Tibial artery (tissue), 4 donors: ENCODE data around the gene FAM169A.
"Not testable (repeated sequence)": the region's sequence is repeated elsewhere in the genome, so short reads cannot be mapped to it uniquely, and the experiment has no call there.

Experiments used
- DNase-seq, 2 donors: peaks; one replicate each; pipeline ENCODE4 v3.0.0-alpha.2; 2019
- H3K27ac ChIP-seq, 2 donors: fragments of 200-600 bp; sonication (generic) in 1 of 2; 1 replicate in 1 of 2; 2 replicates in 1 of 2; pipeline ENCODE4 v1.5.1; 2018 to 2019; ENCODE audit warnings: mild to moderate bottlenecking in 1 of 2
- H3K27me3 ChIP-seq, 2 donors: fragments of 200-600 bp; sonication (generic) in 1 of 2; one replicate each; pipeline versions ENCODE4 v1.5.1 to v1.6.0; 2016 to 2019
- H3K36me3 ChIP-seq, 3 donors: fragments of 200-600 bp; sonication (generic) in 2 of 3; one replicate each; pipeline ENCODE4 v1.5.1; 2016 to 2019; ENCODE audit warnings: mild to moderate bottlenecking in 2 of 3
- H3K4me1 ChIP-seq, 4 donors: fragments of 200-600 bp; sonication (generic) in 2 of 4; 1 replicate in 3 of 4; 2 replicates in 1 of 4; pipeline ENCODE4 v1.5.1; 2016 to 2019
- H3K4me3 ChIP-seq, 2 donors: fragments of 200-600 bp; sonication (generic) in 1 of 2; 1 replicate in 1 of 2; 2 replicates in 1 of 2; pipeline ENCODE4 v1.5.1; 2018 to 2019; ENCODE audit warnings: mild to moderate bottlenecking in 2 of 2
- H3K9me3 ChIP-seq, 3 donors: fragments of 200-600 bp; sonication (generic) in 1 of 3; one replicate each; pipeline ENCODE4 v1.5.1; 2016 to 2019
- CTCF ChIP-seq, 2 experiments: fragments of 200-600 bp in 1 of 2; fragments of 450-650 bp in 1 of 2; IDR thresholded peaks; one replicate each; pipeline ENCODE4 v1.5.1; 2017 to 2019; ENCODE audit warnings: antibody characterized with exemption in 2 of 2, mild to moderate bottlenecking in 1 of 2, moderate library complexity in 1 of 2
- intact Hi-C: fragments of 100-400 bp; cut with DNase I; formaldehyde crosslinking; loops from one replicate; pipeline ENCODE4 v1.15.0; 2023; ENCODE audit warnings: low total_unique reads

The FAM169A gene

GRCh38 chr5:74801197-74801596 lies 65.0 kb downstream of the FAM169A start:
- Histone ChIP-seq H3K27ac (no peak overlapping the region), H3K4me3 (no peak overlapping the region), H3K36me3 (no peaks in the 10 kb centered on the region), H3K4me1 (no peaks in the 10 kb centered on the region), H3K27me3 (no peaks in the 10 kb centered on the region), H3K9me3 (no peaks in the 10 kb centered on the region)
- no peak for DNase-seq
- intact Hi-C loops, result no loop called here
- no peak for TF ChIP-seq CTCF (IDR thresholded peaks at IDR 0.05)

GRCh38 chr5:74798977-74799911 lies 66.9 kb downstream of the FAM169A start:
- no peaks in the 10 kb centered on the region for H3K36me3 ChIP-seq
- no peaks in the 10 kb centered on the region for H3K4me1 ChIP-seq
- no peak overlapping the region for H3K4me3 ChIP-seq
- H3K27me3 ChIP-seq, result no peaks in the 10 kb centered on the region
- TF ChIP-seq CTCF (IDR thresholded peaks at IDR 0.05), result no peak
- H3K27ac ChIP-seq, result no peak overlapping the region
- intact Hi-C loops, result no loop called here
- DNase-seq, result no peak
- no peaks in the 10 kb centered on the region for H3K9me3 ChIP-seq

- H3K9me3 ChIP-seq, H3K27ac ChIP-seq, intact Hi-C loops: not testable (repeated sequence)
Observed at GRCh38 chr5:74791669-74792068, 74.5 kb downstream of the FAM169A start.

GRCh38 chr5:74787424-74787823 lies 78.8 kb downstream of the FAM169A start:
- no peaks in the 10 kb centered on the region for H3K27me3 ChIP-seq
- H3K4me3 ChIP-seq, result no peak overlapping the region
- H3K36me3 ChIP-seq, result no peaks in the 10 kb centered on the region
- DNase-seq, result no peak
- H3K9me3 ChIP-seq, result no peaks in the 10 kb centered on the region
- intact Hi-C loops, result no loop called here
- no peak overlapping the region for H3K27ac ChIP-seq
- H3K4me1 ChIP-seq, result no peaks in the 10 kb centered on the region
- no peak for TF ChIP-seq CTCF (IDR thresholded peaks at IDR 0.05)

More at GRCh38 chr5:74791669-74792068, 74.5 kb downstream of the FAM169A start:
- H3K27me3 ChIP-seq, H3K4me3 ChIP-seq, DNase-seq, H3K4me1 ChIP-seq, H3K36me3 ChIP-seq: not testable (repeated sequence)

- Histone ChIP-seq H3K4me3 (no peak overlapping the region), H3K27ac (no peak overlapping the region), H3K36me3 (no peaks in the 10 kb centered on the region), H3K4me1 (no peaks in the 10 kb centered on the region), H3K27me3 (no peaks in the 10 kb centered on the region), H3K9me3 (no peaks in the 10 kb centered on the region)
- intact Hi-C loops, result no loop called here
- TF ChIP-seq CTCF (IDR thresholded peaks at IDR 0.05), result no peak
- DNase-seq, result no peak
Observed at GRCh38 chr5:74786851-74787250, 79.3 kb downstream of the FAM169A start.

GRCh38 chr5:74778609-74779008 lies 87.6 kb downstream of the FAM169A start:
- no peak for TF ChIP-seq CTCF (IDR thresholded peaks at IDR 0.05)
- DNase-seq, result no peak
- intact Hi-C loops, result no loop called here
- no peak overlapping the region for H3K4me3 ChIP-seq
- H3K36me3 ChIP-seq, result peaks cover 29 to 47% (median 32%) of the 10 kb centered on the region in 3 donors
- no peaks in the 10 kb centered on the region for H3K4me1 ChIP-seq
- no peaks in the 10 kb centered on the region for H3K9me3 ChIP-seq
- H3K27me3 ChIP-seq, result no peaks in the 10 kb centered on the region
- H3K27ac ChIP-seq, result no peak overlapping the region
